ENCODE data around the gene CTIF.

CTIF gene

DNA sequence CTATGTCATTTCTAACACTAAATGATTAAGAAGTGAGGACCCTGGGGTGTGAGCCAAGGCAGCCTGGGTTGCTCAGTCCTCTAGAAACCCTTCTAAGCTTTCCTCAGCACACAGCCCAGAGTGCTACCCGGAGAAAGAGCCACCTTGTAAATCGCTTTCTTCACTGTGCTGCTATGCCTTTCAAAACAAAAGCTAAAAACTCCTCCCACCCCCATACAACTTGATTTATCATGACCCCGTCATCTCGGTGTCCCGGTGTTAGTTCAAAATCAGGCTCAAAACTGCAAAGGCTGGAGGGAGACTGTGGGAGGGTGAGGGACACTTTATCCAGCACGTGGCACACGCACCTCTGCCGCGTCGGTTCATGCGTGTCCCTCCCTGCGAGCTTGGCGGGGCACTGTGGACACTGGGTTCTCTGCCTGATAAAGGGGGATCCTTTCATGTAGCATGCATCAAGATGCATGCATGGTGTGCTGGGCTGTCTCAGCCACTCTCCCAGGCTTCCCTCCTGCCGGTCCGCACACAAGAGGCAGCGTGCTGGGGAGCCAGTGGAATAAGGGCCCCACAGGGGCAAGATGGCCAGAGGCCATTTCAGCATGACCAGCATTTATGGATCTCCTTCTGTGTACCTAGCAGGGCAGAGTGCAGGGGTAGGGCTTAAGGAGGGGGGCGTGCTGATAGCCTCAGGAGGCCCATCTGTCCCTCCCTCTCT, 241.5 kb downstream of the CTIF start:
- DNase-seq = peak; percentile 63

GRCh38 chr18:48780913-48781162, 242.0 kb downstream of the CTIF start:
- peak; percentile 73 for DNase-seq

DNA sequence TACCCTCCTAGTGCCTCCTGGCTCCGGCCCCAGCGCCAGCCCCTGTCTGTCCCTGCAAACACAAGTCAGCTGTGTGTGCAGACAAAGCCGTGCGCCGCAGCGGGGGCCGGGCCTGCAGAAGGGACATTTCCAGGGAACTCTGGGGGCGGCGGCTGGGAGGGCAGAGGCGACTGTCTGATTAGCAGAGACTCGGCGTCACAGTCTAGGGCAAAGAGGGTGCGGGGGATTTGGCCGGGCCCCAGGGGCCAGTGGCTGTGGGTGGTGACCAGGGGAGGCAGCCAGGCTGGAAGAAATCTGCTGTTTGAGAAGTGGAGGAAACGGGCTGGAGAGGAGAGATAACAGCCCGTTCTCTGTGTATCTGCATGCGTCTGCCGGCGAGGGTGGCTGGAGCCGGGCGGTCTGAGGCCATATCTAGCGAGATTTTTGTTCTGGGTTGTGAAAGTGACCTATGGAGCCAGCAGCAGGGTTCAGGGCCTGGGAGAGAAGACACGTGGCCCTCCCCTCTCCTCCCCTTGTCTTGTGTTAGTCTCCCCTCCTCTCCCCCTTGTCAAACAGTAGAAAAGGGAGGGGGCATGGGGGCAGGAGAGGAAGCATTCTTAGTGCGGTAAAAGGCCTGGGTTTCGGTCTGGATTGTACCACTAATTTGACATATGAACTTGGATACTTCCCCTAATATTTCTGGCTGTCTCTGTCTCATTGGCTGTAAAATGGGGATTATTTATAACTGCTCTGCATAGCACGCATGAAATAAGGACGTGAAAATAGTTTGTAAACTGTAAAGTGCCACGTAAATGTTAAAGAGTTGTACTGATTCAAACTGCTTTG, 242.5 kb downstream of the CTIF start:
- peak; percentile 84 for DNase-seq

GRCh38 chr18:48781988-48782363, 243.1 kb downstream of the CTIF start:
- DNase-seq = no peak

DNA sequence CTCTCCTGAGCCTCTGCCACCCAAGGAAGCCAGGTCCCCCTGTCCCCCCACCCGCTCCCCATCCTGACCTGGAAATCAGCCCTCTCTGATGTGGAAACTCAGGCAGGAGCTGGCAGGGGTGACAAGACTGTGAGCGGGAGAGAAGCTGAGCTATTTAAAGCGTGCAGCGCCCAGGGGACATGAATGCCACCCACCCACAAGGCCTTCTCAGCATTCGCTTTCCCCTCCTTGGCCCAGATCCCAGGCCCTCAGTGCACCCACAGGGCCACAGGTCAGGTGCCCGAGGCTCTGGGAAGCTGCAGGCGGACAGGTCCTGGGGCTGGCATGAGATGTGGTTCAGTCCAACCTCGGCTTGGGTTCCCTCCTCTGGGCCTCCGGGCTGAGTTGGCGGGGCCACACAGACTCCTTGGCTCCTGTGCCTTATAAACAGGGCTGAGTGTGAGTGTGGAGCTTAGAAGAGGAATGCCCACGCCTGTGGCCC, 243.6 kb downstream of the CTIF start:
- DNase-seq = no peak

DNA sequence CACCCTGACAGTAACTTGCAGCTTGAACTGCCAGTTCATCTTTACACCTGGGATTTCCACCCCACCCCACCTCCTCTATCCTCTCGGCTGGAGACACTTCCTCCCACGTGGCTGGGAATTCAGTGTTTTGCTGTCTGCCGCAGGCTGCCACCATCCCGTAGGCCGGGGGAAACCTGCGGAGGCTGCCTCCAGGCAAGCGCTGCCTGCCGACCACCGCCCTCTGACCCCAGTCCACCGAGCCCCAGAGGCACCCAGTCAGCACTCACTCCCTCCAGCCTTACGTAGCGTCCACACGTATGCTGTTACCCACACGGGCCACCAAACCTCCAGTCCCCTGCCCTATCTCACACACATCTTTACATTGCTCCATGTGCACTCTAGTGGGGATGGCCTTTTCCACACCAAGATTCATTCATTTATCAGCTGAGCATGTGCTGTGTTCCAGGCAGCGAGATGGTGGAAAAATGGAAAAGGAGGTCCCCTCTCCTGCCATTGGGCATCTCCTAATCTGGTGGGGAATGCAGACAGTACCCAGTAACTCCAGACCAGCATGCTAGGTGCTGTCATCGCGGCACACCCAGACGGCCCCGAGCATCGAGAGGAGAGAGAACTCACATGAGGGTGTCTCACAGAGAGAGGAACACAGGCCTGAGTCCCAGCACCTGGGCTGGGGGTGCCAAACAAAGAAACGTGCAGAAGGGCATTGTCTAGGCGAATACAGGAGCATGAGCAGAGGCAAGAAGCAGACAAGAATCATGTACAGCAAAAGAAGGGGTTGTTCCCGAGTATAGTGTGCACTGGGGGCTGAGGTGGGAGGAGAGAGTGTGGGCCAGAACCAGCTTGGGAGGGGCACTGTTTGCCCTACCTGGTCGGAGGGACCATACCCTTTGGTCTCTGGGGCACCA, 245.0 kb downstream of the CTIF start:
- no peak for DNase-seq

GRCh38 chr18:48784656-48785055, 245.8 kb downstream of the CTIF start:
- no peak for DNase-seq

DNA sequence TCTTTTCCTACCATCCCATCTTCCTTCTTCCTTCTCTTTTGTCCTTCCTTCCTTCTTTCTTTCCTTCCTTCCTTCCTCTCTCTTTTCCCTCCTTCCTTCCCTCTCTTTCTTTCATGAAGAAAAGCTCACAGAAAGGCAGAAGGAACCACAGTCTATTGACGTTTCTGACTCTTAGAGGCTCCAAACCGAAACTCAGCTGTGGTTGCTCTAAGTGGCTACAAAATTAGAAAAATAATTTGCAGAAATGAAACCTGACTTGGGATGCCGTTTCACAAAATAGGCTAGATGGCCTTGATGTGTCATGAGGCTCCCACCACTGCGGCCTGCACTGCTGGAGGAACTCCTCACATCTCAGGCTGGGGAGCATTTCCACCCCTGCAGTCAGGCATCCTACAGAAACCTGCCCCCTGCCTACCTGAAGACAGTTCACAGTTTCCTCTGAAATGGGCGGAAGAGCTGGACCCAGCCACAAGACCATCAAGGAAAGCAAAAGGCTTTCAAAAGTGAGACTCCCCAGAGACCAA, 246.3 kb downstream of the CTIF start:
- no peak for DNase-seq

- no peak for DNase-seq
These were observed 247.1 kb downstream of the CTIF start for GRCh38 chr18:48785736-48786454.

DNA sequence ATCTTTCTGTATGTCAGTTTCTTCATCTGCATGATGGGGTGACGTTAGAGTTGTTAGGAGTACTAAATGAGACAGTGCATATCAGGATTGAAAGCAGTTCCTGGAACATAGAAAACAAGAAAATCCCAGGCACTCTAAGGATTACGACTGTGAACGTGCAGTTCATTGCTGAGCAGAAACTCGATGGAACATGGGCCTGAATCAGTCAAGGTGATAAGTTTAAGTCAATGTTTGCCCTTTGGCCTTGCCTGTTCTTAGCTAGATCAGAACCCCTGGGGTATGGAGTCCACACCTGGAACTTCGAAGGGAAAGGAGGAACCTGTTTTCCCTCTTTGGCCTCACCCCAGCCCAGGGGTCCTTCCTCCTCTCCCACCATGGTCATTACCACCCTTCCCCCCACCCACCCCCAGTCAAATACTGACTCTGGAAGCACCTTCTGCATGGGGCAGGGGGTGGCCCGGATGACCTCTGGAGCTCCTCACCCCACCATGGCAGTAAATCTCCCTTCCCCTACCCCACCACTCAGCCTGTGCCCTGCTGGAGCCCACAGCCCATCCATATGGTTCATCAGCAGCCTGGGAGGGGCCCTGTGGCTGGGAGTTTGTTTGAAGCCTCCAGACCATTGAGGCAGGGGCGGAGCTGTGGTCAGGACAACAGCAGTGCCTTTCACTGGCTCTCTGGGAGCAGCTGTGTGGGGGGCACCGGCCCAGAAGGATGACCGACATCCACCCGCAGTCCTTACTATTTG, 247.8 kb downstream of the CTIF start:
- DNase-seq = no peak

DNA sequence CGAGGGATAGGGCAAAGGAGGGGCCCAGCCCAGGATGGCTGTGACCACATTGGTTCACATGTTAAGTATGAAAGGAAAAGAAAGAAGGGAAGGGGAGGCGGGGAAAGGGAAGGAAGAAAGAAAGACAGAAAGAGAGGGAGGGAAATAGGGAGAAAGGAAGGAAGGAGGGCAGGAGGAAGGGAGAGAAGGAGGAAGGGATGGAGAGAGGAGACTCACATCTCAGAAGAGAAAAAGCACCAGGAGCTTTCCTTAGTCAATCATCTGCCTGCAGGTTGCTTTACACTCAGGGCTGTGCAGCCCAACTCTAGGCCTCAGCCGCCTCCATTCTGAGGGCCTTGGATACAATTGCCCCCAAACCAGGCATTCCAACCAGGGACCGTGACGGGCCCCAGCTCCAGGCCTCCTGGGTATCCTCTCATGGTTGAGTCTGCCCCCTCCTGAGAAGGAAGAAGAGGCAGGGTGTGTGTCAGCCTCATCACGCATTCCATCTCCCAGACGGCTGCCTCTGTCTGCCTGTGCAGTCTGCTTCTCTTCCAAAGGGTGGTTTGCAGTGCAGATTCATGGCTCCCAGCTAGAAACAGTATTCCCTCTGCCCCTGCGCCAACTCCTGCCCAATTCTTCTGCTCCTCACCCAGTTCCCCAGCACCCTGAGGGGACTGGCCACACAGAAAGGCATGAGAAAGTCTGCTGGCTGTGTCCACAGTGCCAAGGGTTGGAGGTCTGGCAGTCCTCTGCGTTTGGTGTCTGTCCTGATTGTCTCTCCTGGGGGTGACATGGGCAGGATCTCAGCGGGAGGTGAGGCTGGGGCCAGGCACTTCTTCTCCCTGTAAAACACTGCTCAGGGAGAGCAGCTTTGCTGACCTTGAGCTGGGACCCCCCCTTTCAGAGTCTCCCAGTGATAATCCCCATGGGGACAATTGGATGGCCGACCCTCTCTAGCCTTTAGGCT, 248.6 kb downstream of the CTIF start:
- DNase-seq = no peak

- no peak for DNase-seq
These were observed 249.5 kb downstream of the CTIF start for GRCh38 chr18:48788373-48788772.

GRCh38 chr18:48789259-48789812, 250.5 kb downstream of the CTIF start:
- DNase-seq = no peak

- no peak for DNase-seq
These were observed 251.5 kb downstream of the CTIF start for GRCh38 chr18:48790226-48790863.

- no peak for DNase-seq
These were observed 252.2 kb downstream of the CTIF start for GRCh38 chr18:48790869-48791635.

GRCh38 chr18:48791636-48792105, 252.8 kb downstream of the CTIF start:
- DNase-seq = no peak

DNA sequence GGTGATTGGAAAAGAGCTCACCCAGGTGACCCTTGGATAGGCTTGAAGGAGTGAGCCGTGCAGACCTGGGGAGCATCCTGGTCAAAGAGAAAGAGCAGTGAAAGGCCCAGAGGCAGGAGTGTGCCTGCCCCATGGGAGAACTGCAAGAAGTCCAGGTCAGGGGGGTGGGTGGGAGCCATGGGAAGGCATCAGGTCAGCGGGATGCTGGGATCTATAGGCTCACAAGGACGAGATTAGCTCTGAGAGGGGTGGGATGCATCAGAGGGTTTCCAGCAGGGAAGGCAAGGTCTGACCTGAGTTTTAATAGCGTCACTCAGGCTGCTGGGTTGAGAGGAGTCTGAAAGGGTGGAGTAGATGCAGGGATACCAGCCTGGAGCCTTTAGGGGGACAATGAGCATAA, 253.3 kb downstream of the CTIF start:
- DNase-seq = no peak

DNA sequence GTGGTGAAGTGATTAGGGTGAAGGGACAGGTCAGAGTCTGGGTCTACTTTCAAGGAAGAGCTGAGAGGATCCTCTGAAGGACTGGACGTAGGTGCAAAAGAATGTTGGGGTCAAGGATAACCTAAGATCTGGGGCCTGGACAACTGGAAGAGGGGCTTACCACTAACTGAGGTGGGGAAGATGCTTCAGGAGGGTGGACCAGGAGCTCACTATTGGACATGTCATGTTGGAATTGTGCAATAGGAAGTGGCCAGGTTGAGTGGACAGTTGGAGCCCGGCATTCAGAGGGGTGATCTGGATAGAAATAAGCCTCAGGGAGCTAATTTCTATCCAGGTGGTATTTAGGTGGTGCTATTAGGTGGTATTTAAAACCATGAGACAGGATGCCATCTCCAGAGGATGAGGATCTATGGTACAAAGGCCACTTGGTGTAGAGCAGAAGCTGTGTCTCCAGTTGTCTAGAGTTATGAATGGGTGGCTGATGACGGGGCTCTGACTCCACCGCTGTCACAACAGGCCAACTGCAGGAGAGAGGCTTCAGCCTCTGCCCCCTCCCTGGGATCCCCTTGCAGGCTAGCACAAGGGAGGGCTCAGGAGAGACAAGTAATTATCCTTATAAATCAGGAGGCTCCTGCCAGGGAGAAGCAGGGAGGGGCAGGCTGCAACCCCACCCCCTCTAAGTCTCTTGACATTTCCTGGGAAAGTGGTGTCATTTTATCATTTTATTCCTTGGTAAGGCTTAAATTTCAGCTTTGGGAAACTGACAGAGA, 254.0 kb downstream of the CTIF start:
- no peak for DNase-seq

All from retina (tissue), 1 donor.